ENCODE measurements around the gene PLXNA4.

PLXNA4 gene

DNA sequence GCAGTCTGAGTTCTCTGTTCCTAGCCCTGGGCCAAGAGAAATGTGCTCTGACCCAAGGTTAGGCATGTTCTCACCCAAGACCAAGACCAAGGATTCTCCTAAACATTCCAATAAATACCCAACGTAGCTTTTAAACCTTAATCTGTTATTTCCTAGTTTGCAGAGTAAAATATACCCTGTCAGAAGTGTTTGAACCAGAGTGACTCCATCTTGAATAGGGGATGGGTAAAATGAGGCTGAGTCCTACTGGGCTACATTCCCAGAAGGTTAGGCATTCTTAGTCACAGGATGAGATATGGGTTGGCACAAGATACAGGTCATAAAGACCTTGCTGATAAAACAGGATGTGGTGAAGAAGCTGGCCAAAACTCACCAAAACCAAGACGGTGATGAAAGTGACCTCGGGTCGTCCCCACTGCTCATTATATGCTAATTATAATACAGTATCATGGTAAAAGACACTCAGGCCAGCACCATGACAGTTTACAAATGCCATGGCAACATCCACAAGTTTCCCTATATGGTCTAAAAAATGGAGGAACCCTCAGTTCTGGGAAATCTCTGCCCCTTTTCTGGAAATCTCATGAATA lies 27.7 kb downstream of the PLXNA4 start:
- CTCF ChIA-PET: no interaction called here
- DNase-seq (ENCODE audit: extremely low spot score): no peak
- POLR2A ChIA-PET: no interaction called here
- TF ChIP-seq BHLHE40 (IDR thresholded peaks at IDR 0.05; ENCODE audit: borderline replicate concordance) (no peak), CTBP1 (IDR thresholded peaks at IDR 0.05; ENCODE audit: borderline replicate concordance) (no peak), SP1 (IDR thresholded peaks at IDR 0.05) (no peak)

DNA sequence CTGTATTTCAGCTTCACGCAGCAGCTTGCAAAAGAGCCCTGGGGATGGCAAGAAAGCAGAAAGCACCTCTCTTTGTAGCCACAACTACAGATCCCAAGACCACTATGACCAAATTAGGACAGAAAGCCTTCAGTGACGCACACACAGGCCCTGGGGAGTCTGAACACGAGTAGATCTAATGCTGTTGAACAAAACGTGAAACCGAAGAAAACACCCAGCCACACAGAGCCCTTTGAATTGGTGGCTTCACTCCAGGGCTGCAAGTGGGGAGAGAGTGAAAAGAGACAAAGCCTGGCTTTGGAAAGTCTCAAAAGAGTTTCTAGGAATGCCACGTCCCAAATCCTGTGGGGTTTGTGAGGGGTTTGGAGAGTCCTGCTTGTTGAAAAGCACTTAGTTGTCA lies 28.4 kb downstream of the PLXNA4 start:
- ChIA-PET POLR2A (no interaction called here), CTCF (no interaction called here)
- TF ChIP-seq HDGF (IDR thresholded peaks at IDR 0.05; ENCODE audit: borderline replicate concordance) (no peak), ARNT (IDR thresholded peaks at IDR 0.05) (no peak), CTBP1 (IDR thresholded peaks at IDR 0.05; ENCODE audit: borderline replicate concordance) (no peak), TARDBP (IDR thresholded peaks at IDR 0.05) (no peak), FOXA1 (IDR thresholded peaks at IDR 0.05) (no peak), BHLHE40 (IDR thresholded peaks at IDR 0.05; ENCODE audit: borderline replicate concordance) (no peak), NFRKB (IDR thresholded peaks at IDR 0.05) (no peak), FOXM1 (IDR thresholded peaks at IDR 0.05; ENCODE audit: borderline replicate concordance) (no peak)
- DNase-seq (ENCODE audit: extremely low spot score): no peak

DNA sequence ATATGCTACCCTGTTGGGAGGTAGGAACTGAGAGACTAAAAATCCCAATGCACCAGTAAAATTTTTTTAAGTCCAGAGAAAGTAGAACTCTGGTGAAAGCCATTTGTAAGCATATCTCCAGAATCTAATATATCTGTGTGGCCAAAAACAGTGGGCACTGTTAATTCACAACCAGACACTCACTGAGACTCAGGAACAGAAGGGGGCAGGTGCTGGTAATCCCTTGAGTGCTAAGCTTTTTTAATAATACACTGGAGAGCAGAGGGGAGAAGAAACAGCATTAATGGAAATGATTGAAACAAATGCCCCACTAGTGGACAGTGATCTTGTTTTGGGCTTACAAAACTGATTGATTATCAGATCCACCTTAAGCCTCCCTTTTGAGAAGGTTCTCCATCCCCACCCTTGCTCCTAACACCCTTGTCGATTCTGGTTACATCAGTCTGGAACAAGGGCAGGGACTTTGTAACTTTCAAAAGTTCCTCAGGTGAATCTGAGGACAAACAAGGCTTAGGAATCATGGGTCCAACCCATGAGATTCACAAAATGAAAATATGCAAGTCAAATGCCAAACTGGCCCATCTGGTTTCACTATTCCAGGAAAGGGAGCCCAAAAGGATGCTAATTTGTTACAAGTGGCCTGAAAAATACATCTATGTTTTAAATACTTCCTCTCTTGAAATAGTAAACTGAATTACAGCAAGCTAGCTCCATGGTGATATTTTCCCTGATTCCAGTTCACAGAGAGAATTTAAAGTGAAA lies 29.7 kb downstream of the PLXNA4 start:
- ChIA-PET CTCF (no interaction called here), POLR2A (no interaction called here)
- TF ChIP-seq, protein P1, sequence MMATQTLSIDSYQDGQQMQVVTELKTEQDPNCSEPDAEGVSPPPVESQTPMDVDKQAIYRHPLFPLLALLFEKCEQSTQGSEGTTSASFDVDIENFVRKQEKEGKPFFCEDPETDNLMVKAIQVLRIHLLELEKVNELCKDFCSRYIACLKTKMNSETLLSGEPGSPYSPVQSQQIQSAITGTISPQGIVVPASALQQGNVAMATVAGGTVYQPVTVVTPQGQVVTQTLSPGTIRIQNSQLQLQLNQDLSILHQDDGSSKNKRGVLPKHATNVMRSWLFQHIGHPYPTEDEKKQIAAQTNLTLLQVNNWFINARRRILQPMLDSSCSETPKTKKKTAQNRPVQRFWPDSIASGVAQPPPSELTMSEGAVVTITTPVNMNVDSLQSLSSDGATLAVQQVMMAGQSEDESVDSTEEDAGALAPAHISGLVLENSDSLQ (IDR thresholded peaks at IDR 0.05): no peak
- TF ChIP-seq FOXK2 (IDR thresholded peaks at IDR 0.05): no peak
- no peak for TF ChIP-seq BHLHE40 (IDR thresholded peaks at IDR 0.05; ENCODE audit: borderline replicate concordance)
- TF ChIP-seq FOXM1 (IDR thresholded peaks at IDR 0.05; ENCODE audit: borderline replicate concordance): no peak
- no peak for TF ChIP-seq ZNF384 (IDR thresholded peaks at IDR 0.05)
- no peak for TF ChIP-seq SUZ12 (IDR thresholded peaks at IDR 0.05)
- TF ChIP-seq HDGF (IDR thresholded peaks at IDR 0.05; ENCODE audit: borderline replicate concordance): no peak
- no peak for TF ChIP-seq CTBP1 (IDR thresholded peaks at IDR 0.05; ENCODE audit: borderline replicate concordance)
- TF ChIP-seq TARDBP (IDR thresholded peaks at IDR 0.05): no peak
- no peak for TF ChIP-seq SP1 (IDR thresholded peaks at IDR 0.05)
- TF ChIP-seq L3MBTL2 (conservative IDR thresholded peaks at IDR 0.05): no peak
- no peak for TF ChIP-seq NFRKB (IDR thresholded peaks at IDR 0.05)
- TF ChIP-seq ELF4 (IDR thresholded peaks at IDR 0.05): no peak
- no peak for TF ChIP-seq FOXA1 (IDR thresholded peaks at IDR 0.05)
- TF ChIP-seq ARNT (IDR thresholded peaks at IDR 0.05): no peak
- TF ChIP-seq LEF1 (IDR thresholded peaks at IDR 0.05; ENCODE audit: borderline replicate concordance): no peak
- DNase-seq (ENCODE audit: extremely low spot score): no peak

DNA sequence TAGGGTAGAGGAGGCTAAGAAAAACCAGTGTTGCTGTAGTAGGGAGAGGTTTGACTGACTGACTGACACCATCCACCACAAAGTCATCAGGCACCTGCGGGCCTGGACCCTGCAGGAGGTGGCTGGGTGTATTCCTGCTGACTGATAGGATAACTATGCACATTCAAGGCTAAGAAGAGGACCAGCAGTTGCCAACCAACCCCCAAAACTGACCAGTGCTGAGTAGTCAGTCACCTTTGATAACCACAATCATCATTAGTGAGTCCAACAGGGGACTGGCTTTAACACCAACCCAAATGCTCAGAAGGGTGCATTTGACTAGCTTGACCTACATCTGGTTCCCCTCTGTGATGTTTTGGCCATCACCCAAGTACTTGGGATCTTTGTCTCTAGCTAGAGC lies 30.5 kb downstream of the PLXNA4 start:
- no peak for TF ChIP-seq NFRKB (IDR thresholded peaks at IDR 0.05)
- no peak for TF ChIP-seq SP1 (IDR thresholded peaks at IDR 0.05)
- TF ChIP-seq SUZ12 (IDR thresholded peaks at IDR 0.05): no peak
- DNase-seq (ENCODE audit: extremely low spot score): no peak
- CTCF ChIA-PET: no interaction called here
- POLR2A ChIA-PET: no interaction called here

DNA sequence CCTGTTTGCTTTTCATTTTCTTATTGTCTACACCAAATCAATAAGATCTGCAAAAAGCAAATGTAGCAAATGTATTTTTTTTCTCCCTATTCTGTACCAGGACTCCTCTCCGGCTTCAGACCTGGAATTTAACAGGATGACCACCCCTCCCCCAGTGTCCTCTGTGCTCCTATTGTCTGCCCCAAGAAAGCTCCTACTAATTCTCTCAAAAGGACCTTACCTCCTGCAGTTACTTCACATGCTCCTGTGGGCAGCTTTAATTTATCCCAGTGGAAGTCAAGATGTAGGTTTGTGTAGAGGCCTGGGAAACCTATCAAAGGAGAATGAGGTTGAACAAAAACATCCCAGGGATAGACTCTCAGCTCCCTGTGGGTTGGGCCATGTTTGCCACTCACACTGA lies 31.3 kb downstream of the PLXNA4 start:
- TF ChIP-seq, protein P1 (IDR thresholded peaks at IDR 0.05): no peak
- TF ChIP-seq SUZ12 (IDR thresholded peaks at IDR 0.05): no peak
- no peak for TF ChIP-seq SP1 (IDR thresholded peaks at IDR 0.05)
- no peak for TF ChIP-seq L3MBTL2 (conservative IDR thresholded peaks at IDR 0.05)
- TF ChIP-seq ELF4 (IDR thresholded peaks at IDR 0.05): no peak
- no peak for TF ChIP-seq CTBP1 (IDR thresholded peaks at IDR 0.05; ENCODE audit: borderline replicate concordance)
- TF ChIP-seq LEF1 (IDR thresholded peaks at IDR 0.05; ENCODE audit: borderline replicate concordance): no peak
- TF ChIP-seq NFRKB (IDR thresholded peaks at IDR 0.05): no peak
- no peak for TF ChIP-seq TARDBP (IDR thresholded peaks at IDR 0.05)
- TF ChIP-seq HDGF (IDR thresholded peaks at IDR 0.05; ENCODE audit: borderline replicate concordance): no peak
- TF ChIP-seq ZNF384 (IDR thresholded peaks at IDR 0.05): no peak
- TF ChIP-seq ARNT (IDR thresholded peaks at IDR 0.05): no peak
- DNase-seq (ENCODE audit: extremely low spot score): no peak
- ChIA-PET CTCF (no interaction called here), POLR2A (no interaction called here)

DNA sequence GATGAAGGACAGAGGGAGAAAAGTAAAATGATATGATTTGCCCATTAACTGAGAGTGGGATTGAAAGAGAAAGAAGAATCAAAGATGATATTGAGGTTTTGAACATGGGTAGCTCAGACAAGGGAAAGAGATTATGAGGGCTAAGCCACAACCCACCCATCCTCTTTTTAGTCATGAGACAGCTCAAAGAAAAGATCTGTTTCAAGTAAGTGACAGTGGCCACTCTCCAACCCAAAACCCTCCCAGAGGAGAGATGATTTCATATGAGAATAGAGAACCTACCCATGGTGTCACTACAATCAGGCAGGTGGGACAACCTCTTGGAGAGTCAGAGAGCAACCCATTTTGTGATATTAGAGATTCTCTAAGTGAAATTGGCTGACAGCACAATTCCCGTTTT lies 32.2 kb downstream of the PLXNA4 start:
- no peak for DNase-seq (ENCODE audit: extremely low spot score)
- ChIA-PET POLR2A (no interaction called here), CTCF (no interaction called here)
- no peak for TF ChIP-seq L3MBTL2 (conservative IDR thresholded peaks at IDR 0.05)
- no peak for TF ChIP-seq NFRKB (IDR thresholded peaks at IDR 0.05)
- no peak for TF ChIP-seq FOXA1 (IDR thresholded peaks at IDR 0.05)
- no peak for TF ChIP-seq BHLHE40 (IDR thresholded peaks at IDR 0.05; ENCODE audit: borderline replicate concordance)
- TF ChIP-seq HDGF (IDR thresholded peaks at IDR 0.05; ENCODE audit: borderline replicate concordance): no peak
- TF ChIP-seq, protein P1 (IDR thresholded peaks at IDR 0.05): no peak

DNA sequence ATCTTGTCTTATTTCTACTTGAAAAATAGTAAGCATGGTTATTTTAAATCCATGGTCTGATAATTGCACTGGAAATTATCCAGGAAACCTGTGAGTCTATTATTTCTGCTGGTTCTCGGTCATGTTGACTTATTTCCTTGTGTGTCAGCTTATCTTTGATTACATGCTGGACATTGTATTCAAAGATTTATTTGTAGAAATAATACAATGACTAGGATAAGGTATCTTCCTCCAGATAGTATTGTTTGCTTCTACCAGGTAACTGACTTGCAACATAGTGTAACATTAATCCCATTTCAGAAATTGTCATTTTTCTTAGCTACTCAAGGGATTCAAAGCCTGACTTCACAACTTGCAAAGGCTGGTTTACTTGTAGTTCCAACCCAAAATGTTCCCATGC lies 33.4 kb downstream of the PLXNA4 start:
- no peak for DNase-seq (ENCODE audit: extremely low spot score)
- TF ChIP-seq HDGF (IDR thresholded peaks at IDR 0.05; ENCODE audit: borderline replicate concordance): no peak
- no peak for TF ChIP-seq CTBP1 (IDR thresholded peaks at IDR 0.05; ENCODE audit: borderline replicate concordance)
- no peak for TF ChIP-seq FOXA1 (IDR thresholded peaks at IDR 0.05)
- TF ChIP-seq, protein P1 (IDR thresholded peaks at IDR 0.05): no peak
- TF ChIP-seq SUZ12 (IDR thresholded peaks at IDR 0.05): no peak
- POLR2A ChIA-PET: no interaction called here
- CTCF ChIA-PET: no interaction called here
